SK-N-SH (cell line): ENCODE measurements around the gene TEX264. TPM values are rescaled to one million over a fixed set of nuclear protein-coding genes. Genes with fewer than 3 reads are reported as not detected.

ENCODE experiments used
- CTCF ChIA-PET: fragments of 300-600, 350-600 bp; formaldehyde crosslinking; extraction: SDS; loops from one replicate; lab custom pipeline; 2021; lab: Yijun Ruan, JAX
- POLR2A ChIA-PET: fragments of 350-600 bp; sonication (Branson Sonifier 250); formaldehyde crosslinking; extraction: SDS; loops from one replicate; lab custom pipeline; 2020; ENCODE audit warnings: antibody characterized with exemption, inconsistent platforms; lab: Yijun Ruan, JAX
- DNase-seq: peaks from one replicate; pipeline ENCODE4 v3.0.0; 2012
- H2AFZ ChIP-seq: fragments of 200-600 bp; sonication (generic); 2 replicates; pipeline ENCODE4 v1.8.1; 2016; ENCODE audit warnings: antibody characterized with exemption, mild to moderate bottlenecking, low read depth
- H3F3A ChIP-seq: fragments of 200-600 bp; sonication (generic); replicated peaks from 2 replicates; pipeline ENCODE3; 2016; ENCODE audit warnings: antibody characterized with exemption, mild to moderate bottlenecking; ENCODE audit not compliant: insufficient read depth
- H3K27ac ChIP-seq, 2 experiments: fragments of 200-500 bp in 1 of 2; fragments of 200-600 bp in 1 of 2; sonication (Bioruptor generic) in 1 of 2; sonication (generic), shearing (Covaris generic) in 1 of 2; 2 replicates each; pipeline versions ENCODE4 v1.5.1 to v1.6.1; 2014 to 2016; ENCODE audit warnings: low read depth in 2 of 2, inconsistent platforms in 1 of 2, low read length in 1 of 2, mild to moderate bottlenecking in 1 of 2, mixed read lengths in 1 of 2
- H3K27me3 ChIP-seq: fragments of 200-600 bp; sonication (generic), shearing (Covaris generic); 2 replicates; pipeline ENCODE4 v1.6.1; 2016; ENCODE audit warnings: mixed run types; ENCODE audit not compliant: insufficient read depth
- H3K36me3 ChIP-seq, 2 experiments: fragments of 200-500 bp in 1 of 2; fragments of 200-600 bp in 1 of 2; sonication (Bioruptor generic) in 1 of 2; sonication (generic) in 1 of 2; replicated peaks in 1 of 2; 2 replicates each; pipeline versions ENCODE3 to v1.5.1; 2014 to 2016; ENCODE audit warnings: low read length in 1 of 2, mild to moderate bottlenecking in 1 of 2; ENCODE audit not compliant: insufficient read depth in 2 of 2, control insufficient read depth in 1 of 2
- H3K4me1 ChIP-seq, 2 experiments: fragments of 200-500 bp in 1 of 2; fragments of 200-600 bp in 1 of 2; sonication (Bioruptor generic) in 1 of 2; sonication (generic), shearing (Covaris generic) in 1 of 2; 2 replicates each; pipeline versions ENCODE4 v1.5.1 to v1.6.1; 2014 to 2016; ENCODE audit warnings: low read depth in 1 of 2, low read length in 1 of 2, mixed run types in 1 of 2; ENCODE audit not compliant: insufficient read depth in 2 of 2, control insufficient read depth in 1 of 2
- H3K4me2 ChIP-seq: fragments of 200-600 bp; sonication (generic), shearing (Covaris generic); 2 replicates; pipeline ENCODE4 v1.6.1; 2017; ENCODE audit warnings: mixed run types
- H3K4me3 ChIP-seq, 2 experiments: fragments of 200-500 bp in 1 of 2; fragments of 200-600 bp in 1 of 2; sonication (Bioruptor generic) in 1 of 2; sonication (generic), shearing (Covaris generic) in 1 of 2; 2 replicates each; pipeline versions ENCODE4 v1.5.1 to v1.8.1; 2014 to 2016; ENCODE audit warnings: low read depth in 2 of 2, inconsistent platforms in 1 of 2, low read length in 1 of 2, mild to moderate bottlenecking in 1 of 2, mixed read lengths in 1 of 2, moderate library complexity in 1 of 2
- H3K79me2 ChIP-seq: fragments of 200-600 bp; sonication (generic); 2 replicates; pipeline ENCODE4 v1.8.1; 2017; ENCODE audit warnings: mild to moderate bottlenecking; ENCODE audit not compliant: insufficient read depth
- H3K9ac ChIP-seq: fragments of 200-600 bp; sonication (generic); 2 replicates; pipeline ENCODE4 v1.6.1; 2017; ENCODE audit warnings: mixed run types
- H3K9me2 ChIP-seq: fragments of 200-600 bp; sonication (generic); 2 replicates; pipeline ENCODE4 v1.6.1; 2017; ENCODE audit warnings: mixed run types
- H3K9me3 ChIP-seq: fragments of 200-600 bp; sonication (generic); 2 replicates; pipeline ENCODE4 v1.6.1; 2017; ENCODE audit warnings: mixed run types, mild to moderate bottlenecking, moderate library complexity
- H4K20me1 ChIP-seq: fragments of 200-600 bp; sonication (generic); 2 replicates; pipeline ENCODE4 v1.6.1; 2017; ENCODE audit warnings: mild to moderate bottlenecking, mixed run types; ENCODE audit not compliant: insufficient read depth
- CHD2 ChIP-seq: fragments of 150-350 bp; IDR thresholded peaks from 2 replicates; pipeline ENCODE4 v1.6.1; 2018; ENCODE audit warnings: low read length; ENCODE audit not compliant: partially characterized antibody
- EZH2phosphoT487 ChIP-seq: fragments of 200-600 bp; sonication (generic); IDR thresholded peaks from 2 replicates; pipeline ENCODE4 v1.6.1; 2017; ENCODE audit warnings: low read depth, mixed run types, mild to moderate bottlenecking, antibody characterized with exemption, moderate library complexity, borderline replicate concordance
- NRF1 ChIP-seq: IDR thresholded peaks from 2 replicates; pipeline ENCODE4 v1.6.1; 2012; ENCODE audit warnings: low read depth, mild to moderate bottlenecking, low read length
- RAD21 ChIP-seq: IDR thresholded peaks from 2 replicates; pipeline ENCODE4 v1.6.1; 2012; ENCODE audit warnings: mild to moderate bottlenecking, low read length
- RXRA ChIP-seq: IDR thresholded peaks from 2 replicates; pipeline ENCODE4 v1.4.0; 2012; ENCODE audit warnings: low read depth, mild to moderate bottlenecking, borderline replicate concordance
- SMC3 ChIP-seq: IDR thresholded peaks from 2 replicates; pipeline ENCODE4 v1.6.1; 2012; ENCODE audit warnings: low read depth, low read length, improper control_type of control experiment
- TAF1 ChIP-seq: IDR thresholded peaks from 2 replicates; pipeline ENCODE4 v1.6.1; 2012; ENCODE audit warnings: low read depth, mild to moderate bottlenecking, low read length, moderate library complexity, borderline replicate concordance
- TEAD4 ChIP-seq: IDR thresholded peaks from 2 replicates; pipeline ENCODE4 v1.4.0; 2012; ENCODE audit warnings: mild to moderate bottlenecking, borderline replicate concordance; ENCODE audit not compliant: insufficient read depth
- WGBS: methylation state at CpG from one replicate; pipeline ENCODE4 v1.1.6; 2017; ENCODE audit warnings: low lambda C conversion rate; 5-methylcytosine and 5-hydroxymethylcytosine counted together
- polyA plus RNA-seq, 3 experiments: library from polyadenylated mRNA; depleted of rRNA; stranded (reverse); fragments of >200 nt; gene quantifications; 2 replicates each; pipeline ENCODE4 v1.2.3, GENCODE V29; 2012
- TF ChIP-seq, protein P1 (sequence below): IDR thresholded peaks from 2 replicates; pipeline ENCODE4 v1.6.1; 2012; ENCODE audit warnings: mild to moderate bottlenecking, low read depth, low read length, moderate library complexity
- TF ChIP-seq, protein P2 (sequence below): IDR thresholded peaks from 2 replicates; pipeline ENCODE4; 2012
- TF ChIP-seq, protein P3 (sequence below): IDR thresholded peaks from 2 replicates; pipeline ENCODE4 v1.4.0; 2012; ENCODE audit warnings: low read depth, borderline replicate concordance
- TF ChIP-seq, protein P4 (sequence below): fragments of 200-600 bp; sonication (generic); IDR thresholded peaks from 2 replicates; pipeline ENCODE4 v1.6.1; 2017; ENCODE audit warnings: antibody characterized with exemption, mild to moderate bottlenecking, moderate library complexity

TEX264 gene
- polyA plus RNA-seq, 1 of the 3 experiments (the other 2 are of a cell fraction), result 82.1 TPM

DNA sequence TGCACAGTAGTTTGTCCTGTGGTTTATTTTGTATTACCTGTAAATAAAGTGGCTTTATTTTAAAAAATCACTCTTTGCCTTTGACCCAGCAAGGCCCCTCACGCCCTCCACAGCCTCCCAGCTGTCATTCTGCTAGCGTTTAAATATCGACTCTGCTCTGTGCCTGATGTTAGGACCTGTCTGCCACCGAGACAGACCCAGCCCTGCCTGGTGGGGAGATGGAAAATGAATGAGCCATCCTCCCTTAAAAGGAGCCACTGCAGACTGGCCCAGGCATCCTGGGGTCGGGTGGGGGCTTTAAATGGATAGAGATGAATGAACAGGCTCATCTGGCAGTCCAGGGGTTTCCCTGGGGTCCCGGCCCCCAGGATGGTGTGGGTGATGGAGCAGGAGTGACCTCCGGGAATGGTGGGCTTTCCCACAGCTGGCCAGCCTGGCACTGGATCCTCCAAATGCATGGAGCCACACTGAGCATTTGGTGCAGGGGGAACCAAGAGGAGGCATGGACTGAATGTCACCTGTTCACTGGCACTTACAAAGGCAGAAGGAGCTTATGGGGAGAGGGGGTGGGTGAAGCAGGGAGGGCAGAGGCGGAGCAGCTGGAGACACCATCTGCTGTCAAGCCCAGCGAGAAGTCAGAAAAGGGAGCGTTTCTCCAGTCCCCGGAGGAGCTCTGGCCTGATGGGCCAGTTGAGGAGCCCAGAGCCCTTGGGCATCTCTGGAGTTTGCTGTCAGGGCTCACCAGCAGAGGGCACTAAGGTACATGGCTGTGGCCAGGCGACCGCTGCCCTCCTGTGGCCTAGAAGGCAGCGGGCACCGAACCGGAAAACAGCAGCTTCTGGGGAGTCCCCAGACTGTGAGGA, 47.7 kb downstream of the TEX264 start:
- POLR2A ChIA-PET, result no interaction called here

More for the DNA sequence above, 47.7 kb downstream of the TEX264 start:
- no peaks in the 10 kb centered on the region for H3K27me3 ChIP-seq
- H3K9me3 ChIP-seq, result no peaks in the 10 kb centered on the region
- H3K9ac ChIP-seq, result no peak overlapping the region
- no peaks in the 10 kb centered on the region for H4K20me1 ChIP-seq
- WGBS, result 35% methylated on average over 15 of the region's 16 CpGs
- peak; percentile 89 for DNase-seq
- TF ChIP-seq TEAD4 (no peak), CHD2 (no peak), EZH2phosphoT487 (no peak), NRF1 (no peak), TAF1 (no peak), RXRA (no peak), RAD21 (peak; percentile 78), SMC3 (peak; percentile 86)
- TF ChIP-seq, protein P1, sequence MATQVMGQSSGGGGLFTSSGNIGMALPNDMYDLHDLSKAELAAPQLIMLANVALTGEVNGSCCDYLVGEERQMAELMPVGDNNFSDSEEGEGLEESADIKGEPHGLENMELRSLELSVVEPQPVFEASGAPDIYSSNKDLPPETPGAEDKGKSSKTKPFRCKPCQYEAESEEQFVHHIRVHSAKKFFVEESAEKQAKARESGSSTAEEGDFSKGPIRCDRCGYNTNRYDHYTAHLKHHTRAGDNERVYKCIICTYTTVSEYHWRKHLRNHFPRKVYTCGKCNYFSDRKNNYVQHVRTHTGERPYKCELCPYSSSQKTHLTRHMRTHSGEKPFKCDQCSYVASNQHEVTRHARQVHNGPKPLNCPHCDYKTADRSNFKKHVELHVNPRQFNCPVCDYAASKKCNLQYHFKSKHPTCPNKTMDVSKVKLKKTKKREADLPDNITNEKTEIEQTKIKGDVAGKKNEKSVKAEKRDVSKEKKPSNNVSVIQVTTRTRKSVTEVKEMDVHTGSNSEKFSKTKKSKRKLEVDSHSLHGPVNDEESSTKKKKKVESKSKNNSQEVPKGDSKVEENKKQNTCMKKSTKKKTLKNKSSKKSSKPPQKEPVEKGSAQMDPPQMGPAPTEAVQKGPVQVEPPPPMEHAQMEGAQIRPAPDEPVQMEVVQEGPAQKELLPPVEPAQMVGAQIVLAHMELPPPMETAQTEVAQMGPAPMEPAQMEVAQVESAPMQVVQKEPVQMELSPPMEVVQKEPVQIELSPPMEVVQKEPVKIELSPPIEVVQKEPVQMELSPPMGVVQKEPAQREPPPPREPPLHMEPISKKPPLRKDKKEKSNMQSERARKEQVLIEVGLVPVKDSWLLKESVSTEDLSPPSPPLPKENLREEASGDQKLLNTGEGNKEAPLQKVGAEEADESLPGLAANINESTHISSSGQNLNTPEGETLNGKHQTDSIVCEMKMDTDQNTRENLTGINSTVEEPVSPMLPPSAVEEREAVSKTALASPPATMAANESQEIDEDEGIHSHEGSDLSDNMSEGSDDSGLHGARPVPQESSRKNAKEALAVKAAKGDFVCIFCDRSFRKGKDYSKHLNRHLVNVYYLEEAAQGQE, result no peak
- TF ChIP-seq, protein P2, sequence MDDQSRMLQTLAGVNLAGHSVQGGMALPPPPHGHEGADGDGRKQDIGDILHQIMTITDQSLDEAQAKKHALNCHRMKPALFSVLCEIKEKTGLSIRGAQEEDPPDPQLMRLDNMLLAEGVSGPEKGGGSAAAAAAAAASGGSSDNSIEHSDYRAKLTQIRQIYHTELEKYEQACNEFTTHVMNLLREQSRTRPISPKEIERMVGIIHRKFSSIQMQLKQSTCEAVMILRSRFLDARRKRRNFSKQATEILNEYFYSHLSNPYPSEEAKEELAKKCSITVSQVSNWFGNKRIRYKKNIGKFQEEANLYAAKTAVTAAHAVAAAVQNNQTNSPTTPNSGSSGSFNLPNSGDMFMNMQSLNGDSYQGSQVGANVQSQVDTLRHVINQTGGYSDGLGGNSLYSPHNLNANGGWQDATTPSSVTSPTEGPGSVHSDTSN, result no peak
- TF ChIP-seq, protein P3, sequence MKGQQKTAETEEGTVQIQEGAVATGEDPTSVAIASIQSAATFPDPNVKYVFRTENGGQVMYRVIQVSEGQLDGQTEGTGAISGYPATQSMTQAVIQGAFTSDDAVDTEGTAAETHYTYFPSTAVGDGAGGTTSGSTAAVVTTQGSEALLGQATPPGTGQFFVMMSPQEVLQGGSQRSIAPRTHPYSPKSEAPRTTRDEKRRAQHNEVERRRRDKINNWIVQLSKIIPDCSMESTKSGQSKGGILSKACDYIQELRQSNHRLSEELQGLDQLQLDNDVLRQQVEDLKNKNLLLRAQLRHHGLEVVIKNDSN, result no peak
- TF ChIP-seq, protein P4, sequence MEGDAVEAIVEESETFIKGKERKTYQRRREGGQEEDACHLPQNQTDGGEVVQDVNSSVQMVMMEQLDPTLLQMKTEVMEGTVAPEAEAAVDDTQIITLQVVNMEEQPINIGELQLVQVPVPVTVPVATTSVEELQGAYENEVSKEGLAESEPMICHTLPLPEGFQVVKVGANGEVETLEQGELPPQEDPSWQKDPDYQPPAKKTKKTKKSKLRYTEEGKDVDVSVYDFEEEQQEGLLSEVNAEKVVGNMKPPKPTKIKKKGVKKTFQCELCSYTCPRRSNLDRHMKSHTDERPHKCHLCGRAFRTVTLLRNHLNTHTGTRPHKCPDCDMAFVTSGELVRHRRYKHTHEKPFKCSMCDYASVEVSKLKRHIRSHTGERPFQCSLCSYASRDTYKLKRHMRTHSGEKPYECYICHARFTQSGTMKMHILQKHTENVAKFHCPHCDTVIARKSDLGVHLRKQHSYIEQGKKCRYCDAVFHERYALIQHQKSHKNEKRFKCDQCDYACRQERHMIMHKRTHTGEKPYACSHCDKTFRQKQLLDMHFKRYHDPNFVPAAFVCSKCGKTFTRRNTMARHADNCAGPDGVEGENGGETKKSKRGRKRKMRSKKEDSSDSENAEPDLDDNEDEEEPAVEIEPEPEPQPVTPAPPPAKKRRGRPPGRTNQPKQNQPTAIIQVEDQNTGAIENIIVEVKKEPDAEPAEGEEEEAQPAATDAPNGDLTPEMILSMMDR, result peak; percentile 71
- H3K4me1 ChIP-seq, result peaks cover 0 to 2% of the 10 kb centered on the region in 2 experiments; a peak in 1 of 4 replicates
- peak overlapping the region in 1 of 2 experiments; percentile 26; a peak in 1 of 4 replicates for H3K4me3 ChIP-seq
- H3K4me2 ChIP-seq, result no peak overlapping the region
- no peaks in the 10 kb centered on the region for H3K36me3 ChIP-seq
- no peaks in the 10 kb centered on the region for H3K79me2 ChIP-seq
- H2AFZ ChIP-seq, result no peak overlapping the region
- CTCF ChIA-PET, result interaction anchor here (0.6 to 6.0 kb wide), 49 partner anchors 11 to 360 kb away, joined by 3 to 138 read pairs (median 6); partner anchors contain the start of genes ABHD14B, ACY1, GRM2 and PARP3
- no peak overlapping the region for H3K27ac ChIP-seq
- H3F3A ChIP-seq, result no peaks in the 10 kb centered on the region
- H3K9me2 ChIP-seq, result no peaks in the 10 kb centered on the region
